HG03520 (cell line): ENCODE data around the gene CREG1.

ENCODE experiments used
- ATAC-seq: cut with Tn5 transposase; IDR thresholded peaks from one replicate; pipeline ENCODE4 v1.9.1; 2021; ENCODE audit warnings: mild to moderate bottlenecking, moderate library complexity; ENCODE audit not compliant: unreplicated experiment

The CREG1 gene

DNA sequence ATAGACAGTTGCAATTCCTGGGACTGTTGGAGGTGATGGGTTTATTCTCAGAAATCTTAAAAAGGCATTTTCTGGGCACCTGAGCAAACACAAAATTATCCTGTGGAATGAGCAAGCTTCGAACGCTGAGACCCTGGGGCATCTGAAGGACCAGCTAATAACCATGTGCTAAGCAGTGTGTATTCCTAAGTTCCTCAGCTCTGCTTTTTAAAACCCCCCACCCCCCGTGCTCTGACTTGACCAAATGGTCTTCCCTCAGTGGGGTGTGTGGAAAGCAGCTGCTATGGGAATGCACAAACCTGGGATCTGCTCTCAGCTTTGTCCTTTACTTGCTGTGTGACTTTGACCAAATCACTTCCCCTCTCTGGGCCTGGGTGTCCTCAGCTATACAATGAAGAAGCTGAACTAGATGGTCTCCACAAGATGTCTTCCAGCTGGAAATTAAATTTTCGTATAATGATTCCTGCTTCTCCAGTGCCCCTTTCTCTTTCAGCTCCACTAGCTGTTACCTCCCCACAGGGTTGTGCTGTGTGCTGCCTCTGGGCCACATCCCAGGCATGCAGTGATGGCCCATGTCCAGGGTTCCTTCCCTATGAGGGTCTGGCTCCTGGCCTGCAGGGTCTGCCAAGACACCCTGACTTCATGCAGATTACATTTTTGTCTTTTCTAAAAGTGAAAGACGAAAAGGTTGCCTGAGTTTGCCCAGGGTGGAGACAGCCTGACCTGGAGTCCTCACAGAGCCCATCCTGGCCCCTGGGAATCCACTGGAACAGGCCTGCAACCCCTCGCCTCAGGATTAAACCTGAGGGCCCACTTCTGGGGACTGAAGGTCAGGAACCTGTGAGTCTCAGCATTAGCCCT lies 20.4 kb downstream of the CREG1 start:
- no peak for ATAC-seq

- ATAC-seq, result no peak
These were observed 21.2 kb downstream of the CREG1 start for GRCh38 chr1:167532375-167532774.

- ATAC-seq, result no peak
These were observed 23.6 kb downstream of the CREG1 start for GRCh38 chr1:167529829-167530474.

- no peak for ATAC-seq
These were observed 25.4 kb downstream of the CREG1 start for GRCh38 chr1:167528057-167528728.

- ATAC-seq, result no peak
These were observed 26.7 kb downstream of the CREG1 start for GRCh38 chr1:167526667-167527383.

DNA sequence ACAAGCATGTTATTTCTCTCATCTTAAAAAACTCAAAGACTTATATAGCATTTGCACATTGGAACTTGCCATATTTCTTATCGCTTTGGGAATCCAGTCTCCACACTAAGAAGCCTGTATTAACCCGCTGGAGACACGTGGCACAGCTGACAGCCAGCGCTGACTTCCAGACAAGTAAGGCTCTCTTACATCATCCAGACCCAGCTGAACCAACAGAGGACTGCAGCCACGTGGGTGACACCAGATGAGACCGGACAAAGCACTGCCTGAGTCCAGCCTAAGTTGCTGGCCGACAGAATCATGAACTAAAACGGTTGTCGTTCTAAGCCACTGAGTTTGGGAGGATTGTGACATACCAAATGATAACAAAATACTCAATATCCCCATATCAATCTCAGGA lies 28.9 kb downstream of the CREG1 start:
- ATAC-seq, result no peak

- no peak for ATAC-seq
These were observed 31.3 kb downstream of the CREG1 start for GRCh38 chr1:167522246-167522645.

GRCh38 chr1:167520711-167521206 lies 32.8 kb downstream of the CREG1 start:
- no peak for ATAC-seq

GRCh38 chr1:167518331-167518700 lies 35.2 kb downstream of the CREG1 start, which contains the start of gene CD247:
CD247 (minus strand) TSS chr1:167518529; CDS start chr1:167518465, 64 bp downstream.
- ATAC-seq, result no peak

DNA sequence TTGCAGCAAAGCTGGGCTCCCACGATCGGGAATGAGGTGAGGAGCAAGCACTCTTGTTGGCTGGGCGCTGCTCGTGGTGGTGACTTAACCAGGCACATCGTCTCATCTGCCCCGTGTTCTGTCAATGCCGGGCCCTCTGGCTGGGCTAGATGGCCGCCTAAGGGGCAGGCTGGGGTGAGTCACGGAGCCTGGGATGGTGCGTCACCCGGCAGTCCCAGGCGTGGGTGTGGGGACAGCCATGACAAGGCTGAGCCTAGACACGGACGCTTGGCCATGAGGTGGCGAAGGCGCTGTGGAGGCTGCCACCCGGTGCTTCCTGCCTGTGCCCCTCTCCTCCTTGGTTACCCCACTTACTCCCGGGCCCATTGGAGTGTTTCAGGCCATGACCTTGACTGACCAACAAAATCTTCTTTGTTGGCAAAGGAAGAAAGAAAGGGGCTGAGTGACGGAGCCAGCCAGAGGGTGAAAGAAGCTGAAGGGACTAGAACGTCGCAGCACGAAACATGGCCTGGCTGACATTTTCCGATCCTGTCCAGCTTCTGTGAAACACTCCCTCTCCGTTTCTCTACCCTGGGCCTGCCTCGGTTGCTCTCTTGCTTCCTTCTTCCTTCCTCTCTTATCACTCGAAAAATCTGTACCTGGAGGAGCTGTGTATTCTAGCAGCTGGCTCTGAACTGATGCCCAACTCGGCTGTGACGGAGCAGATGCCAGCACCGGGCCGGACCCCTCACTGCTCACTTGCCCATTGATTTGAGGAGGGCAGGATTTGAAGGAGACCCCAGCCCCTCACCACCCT lies 35.8 kb downstream of the CREG1 start:
- ATAC-seq, result no peak

GRCh38 chr1:167516404-167517388 lies 36.9 kb downstream of the CREG1 start:
- ATAC-seq, result no peak

GRCh38 chr1:167515893-167516321 lies 37.7 kb downstream of the CREG1 start:
- no peak for ATAC-seq

DNA sequence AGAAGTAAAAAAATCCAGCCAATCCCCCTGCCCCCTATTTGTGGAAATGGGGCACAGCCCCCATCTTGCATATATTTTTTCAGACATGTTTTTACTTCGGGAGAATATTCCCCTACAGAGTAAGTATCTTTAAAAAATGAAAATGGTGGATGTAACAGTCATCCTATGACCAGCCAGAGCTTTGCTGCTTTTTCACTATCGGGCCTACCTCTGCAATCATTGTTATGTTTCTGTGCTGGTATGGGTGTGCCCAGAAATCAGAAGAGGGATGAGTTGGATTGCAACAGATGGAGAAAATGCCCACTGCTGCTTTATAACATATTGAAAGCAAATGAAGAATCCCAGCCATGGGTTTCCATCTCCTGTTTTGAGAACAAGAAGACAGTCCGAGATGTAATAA lies 38.1 kb downstream of the CREG1 start:
- no peak for ATAC-seq

GRCh38 chr1:167514288-167514687 lies 39.3 kb downstream of the CREG1 start:
- ATAC-seq, result no peak

DNA sequence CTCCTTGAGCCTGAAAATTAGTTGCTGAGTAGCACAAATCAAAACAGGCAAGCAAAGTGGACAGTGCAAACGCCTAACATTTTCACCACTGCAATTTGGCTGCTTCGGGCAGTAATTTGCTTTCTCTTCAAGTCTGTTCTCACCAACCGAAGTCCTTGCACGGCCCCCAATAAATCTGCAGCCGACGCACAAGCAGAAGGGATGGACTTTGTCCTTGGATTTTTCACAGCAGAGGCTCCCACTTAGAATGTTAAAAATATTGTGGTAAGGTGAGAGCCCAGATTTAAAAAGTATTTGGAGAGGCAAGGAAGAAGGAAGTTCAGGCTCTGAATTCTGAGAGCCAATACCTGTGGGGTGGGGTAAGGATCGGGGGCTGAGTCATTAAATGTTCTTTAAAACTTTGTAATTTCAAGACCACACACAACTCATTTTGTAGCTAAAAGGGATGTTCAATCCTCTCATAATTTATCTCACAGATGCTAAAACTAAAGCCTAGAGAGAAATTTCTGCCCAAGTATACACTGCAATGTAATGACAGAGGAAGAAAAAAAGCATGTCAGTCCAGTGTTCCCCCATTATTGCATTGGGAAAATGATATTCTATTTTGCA lies 41.4 kb downstream of the CREG1 start:
- no peak for ATAC-seq

DNA sequence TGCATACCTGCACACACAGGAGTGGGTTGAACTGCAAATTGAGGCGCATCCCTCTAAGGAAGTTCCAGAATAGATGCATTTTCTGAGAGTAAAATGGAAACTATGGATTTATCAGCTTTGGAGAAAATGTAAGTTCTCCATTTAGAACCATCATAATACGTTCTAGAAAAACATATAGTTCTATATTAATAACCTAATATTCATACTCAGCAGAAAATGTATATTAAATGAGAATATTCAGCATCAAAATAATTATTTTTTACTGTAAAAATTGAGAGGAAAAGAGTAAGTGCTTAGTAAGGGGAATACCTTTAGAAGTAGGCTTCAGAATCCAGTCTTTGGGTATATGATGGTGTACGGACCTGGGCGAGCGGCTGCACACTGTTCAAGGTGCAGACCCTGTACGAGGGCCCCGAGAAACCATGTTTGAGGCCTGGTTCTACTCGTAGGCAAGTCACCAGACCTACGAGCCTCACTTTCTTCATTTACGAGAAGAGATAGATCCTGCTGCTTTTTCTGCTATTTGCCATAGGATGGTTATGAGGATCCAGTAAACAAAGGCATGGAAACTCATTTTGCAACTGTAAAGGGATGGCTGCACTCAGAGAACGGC lies 42.1 kb downstream of the CREG1 start:
- ATAC-seq, result no peak

- ATAC-seq, result no peak
These were observed 42.7 kb downstream of the CREG1 start for GRCh38 chr1:167510881-167511280.

- ATAC-seq, result no peak
These were observed 43.3 kb downstream of the CREG1 start for GRCh38 chr1:167510244-167510643.
